GM23338 (cell line): ENCODE measurements around the gene SLC17A8. TPM values are rescaled to one million over a fixed set of nuclear protein-coding genes. Genes with fewer than 3 reads are reported as not detected.

Source experiments
- ATAC-seq: fragments of 200-7000 bp; cut with Tn5 transposase; 3 replicates; pipeline ENCODE4 v1.9.1; 2020
- DNase-seq: peaks from one replicate; pipeline ENCODE4 v3.0.0-alpha.2; 2015; ENCODE audit warnings: low spot score
- H2AFZ ChIP-seq: fragments of 200-600 bp; sonication (generic); 2 replicates; pipeline ENCODE4 v1.8.0; 2016; ENCODE audit warnings: antibody characterized with exemption, mild to moderate bottlenecking, moderate library complexity
- H3F3A ChIP-seq: fragments of 200-600 bp; sonication (generic); replicated peaks from 2 replicates; pipeline ENCODE4 v1.8.0; 2017; ENCODE audit warnings: antibody characterized with exemption, mixed run types, low read depth
- H3K27ac ChIP-seq: fragments of 200-600 bp; sonication (generic); 2 replicates; pipeline ENCODE4 v1.6.1; 2016; ENCODE audit warnings: low read depth
- H3K27me3 ChIP-seq: fragments of 200-600 bp; sonication (generic); 2 replicates; pipeline ENCODE4 v1.8.0; 2016; ENCODE audit warnings: mild to moderate bottlenecking, mixed run types, moderate library complexity; ENCODE audit not compliant: insufficient read depth
- H3K36me3 ChIP-seq: fragments of 200-600 bp; sonication (generic); 2 replicates; pipeline ENCODE4 v1.8.0; 2016; ENCODE audit warnings: mild to moderate bottlenecking; ENCODE audit not compliant: insufficient read depth
- H3K4me1 ChIP-seq: fragments of 200-600 bp; sonication (generic); 2 replicates; pipeline ENCODE4 v1.8.0; 2016; ENCODE audit warnings: mild to moderate bottlenecking, moderate library complexity; ENCODE audit not compliant: insufficient read depth
- H3K4me2 ChIP-seq: fragments of 200-600 bp; sonication (generic); 2 replicates; pipeline ENCODE4 v1.7.1; 2017; ENCODE audit warnings: mixed run types
- H3K4me3 ChIP-seq: fragments of 200-600 bp; sonication (generic); 2 replicates; pipeline ENCODE4 v1.6.1; 2016; ENCODE audit warnings: mixed run types
- H3K79me2 ChIP-seq: fragments of 200-600 bp; sonication (generic); replicated peaks from 2 replicates; pipeline ENCODE4 v1.8.0; 2017; ENCODE audit warnings: mild to moderate bottlenecking; ENCODE audit not compliant: insufficient read depth
- H3K9me2 ChIP-seq: fragments of 200-600 bp; sonication (generic); 2 replicates; pipeline ENCODE4 v1.8.0; 2017; ENCODE audit not compliant: insufficient read depth
- H4K20me1 ChIP-seq: fragments of 200-600 bp; sonication (generic); replicated peaks from 2 replicates; pipeline ENCODE4 v1.8.0; 2017; ENCODE audit warnings: mild to moderate bottlenecking; ENCODE audit not compliant: insufficient read depth
- H3K27ac Mint-ChIP-seq: 2 replicates; pipeline ENCODE4 v1.8.0; 2020; ENCODE audit warnings: inconsistent platforms, mild to moderate bottlenecking, moderate library complexity, mixed read lengths
- H3K27me3 Mint-ChIP-seq: 3 replicates; pipeline ENCODE4 v1.8.0; 2022; ENCODE audit warnings: low read depth, mild to moderate bottlenecking, moderate library complexity, mixed read lengths, inconsistent platforms; ENCODE audit not compliant: insufficient read depth, poor library complexity
- H3K36me3 Mint-ChIP-seq: 3 replicates; pipeline ENCODE4 v1.8.0; 2021; ENCODE audit warnings: low read depth, mild to moderate bottlenecking, inconsistent platforms, moderate library complexity, mixed read lengths
- H3K4me1 Mint-ChIP-seq: 3 replicates; pipeline ENCODE4 v1.8.0; 2020; ENCODE audit warnings: mild to moderate bottlenecking, inconsistent platforms, mixed read lengths
- H3K4me3 Mint-ChIP-seq: 3 replicates; pipeline ENCODE4 v1.8.0; 2021; ENCODE audit warnings: moderate library complexity, mild to moderate bottlenecking, inconsistent platforms, mixed read lengths
- H3K9me3 Mint-ChIP-seq: 3 replicates; pipeline ENCODE4 v1.8.0; 2020; ENCODE audit warnings: moderate library complexity, mild to moderate bottlenecking, inconsistent platforms, mixed read lengths
- EZH2 ChIP-seq: fragments of 200-600 bp; sonication (generic); IDR thresholded peaks from one replicate; pipeline ENCODE4 v1.8.0; 2017; ENCODE audit warnings: antibody characterized with exemption, mild to moderate bottlenecking, low read depth; ENCODE audit not compliant: unreplicated experiment
- EZH2phosphoT487 ChIP-seq: fragments of 200-600 bp; sonication (generic); IDR thresholded peaks from one replicate; pipeline ENCODE4 v1.8.1; 2018; ENCODE audit warnings: antibody characterized with exemption; ENCODE audit not compliant: unreplicated experiment
- NANOG ChIP-seq: IDR thresholded peaks from 2 replicates; pipeline ENCODE4 v1.6.1; 2016; ENCODE audit warnings: antibody characterized with exemption, borderline replicate concordance
- POLR2AphosphoS5 ChIP-seq: IDR thresholded peaks from 2 replicates; pipeline ENCODE4 v1.6.1; 2016; ENCODE audit warnings: antibody characterized with exemption, low read depth
- ZNF331 ChIP-seq: fragments of 250-450 bp; sonication (Bioruptor Pico); IDR thresholded peaks from 2 replicates; pipeline ENCODE4 v1.5.0; 2020; ENCODE audit warnings: low read depth, mild to moderate bottlenecking, moderate library complexity
- polyA plus RNA-seq: library from polyadenylated mRNA; unstranded; fragments of >200 nt; fragmentation: Nextera tagmentation; extraction: Ambion mirVana; gene quantifications from 2 replicates; pipeline ENCODE4 v1.2.1, GENCODE V29; 2016
- total RNA-seq: library from RNA; depleted of rRNA; stranded (reverse); fragments of >200 nt; shearing (Covaris generic); gene quantifications from 2 replicates; pipeline ENCODE4 v1.2.3, GENCODE V29; 2014
- TF ChIP-seq, protein P1 (sequence below): fragments of 250-450 bp; sonication (Bioruptor Pico); IDR thresholded peaks from 2 replicates; pipeline ENCODE4 v1.5.0; 2020; ENCODE audit warnings: mild to moderate bottlenecking, moderate library complexity

The SLC17A8 gene
- total and polyA plus RNA-seq, 2 experiments from 2014 or later: 0.05 to 0.24 TPM

- H3K36me3 ChIP-seq: no peaks in the 10 kb centered on the region
- TF ChIP-seq POLR2AphosphoS5 (no peak), EZH2phosphoT487 (no peak), ZNF331 (CRISPR knock-in tag) (no peak), EZH2 (no peak), NANOG (no peak)
- TF ChIP-seq, protein P1, sequence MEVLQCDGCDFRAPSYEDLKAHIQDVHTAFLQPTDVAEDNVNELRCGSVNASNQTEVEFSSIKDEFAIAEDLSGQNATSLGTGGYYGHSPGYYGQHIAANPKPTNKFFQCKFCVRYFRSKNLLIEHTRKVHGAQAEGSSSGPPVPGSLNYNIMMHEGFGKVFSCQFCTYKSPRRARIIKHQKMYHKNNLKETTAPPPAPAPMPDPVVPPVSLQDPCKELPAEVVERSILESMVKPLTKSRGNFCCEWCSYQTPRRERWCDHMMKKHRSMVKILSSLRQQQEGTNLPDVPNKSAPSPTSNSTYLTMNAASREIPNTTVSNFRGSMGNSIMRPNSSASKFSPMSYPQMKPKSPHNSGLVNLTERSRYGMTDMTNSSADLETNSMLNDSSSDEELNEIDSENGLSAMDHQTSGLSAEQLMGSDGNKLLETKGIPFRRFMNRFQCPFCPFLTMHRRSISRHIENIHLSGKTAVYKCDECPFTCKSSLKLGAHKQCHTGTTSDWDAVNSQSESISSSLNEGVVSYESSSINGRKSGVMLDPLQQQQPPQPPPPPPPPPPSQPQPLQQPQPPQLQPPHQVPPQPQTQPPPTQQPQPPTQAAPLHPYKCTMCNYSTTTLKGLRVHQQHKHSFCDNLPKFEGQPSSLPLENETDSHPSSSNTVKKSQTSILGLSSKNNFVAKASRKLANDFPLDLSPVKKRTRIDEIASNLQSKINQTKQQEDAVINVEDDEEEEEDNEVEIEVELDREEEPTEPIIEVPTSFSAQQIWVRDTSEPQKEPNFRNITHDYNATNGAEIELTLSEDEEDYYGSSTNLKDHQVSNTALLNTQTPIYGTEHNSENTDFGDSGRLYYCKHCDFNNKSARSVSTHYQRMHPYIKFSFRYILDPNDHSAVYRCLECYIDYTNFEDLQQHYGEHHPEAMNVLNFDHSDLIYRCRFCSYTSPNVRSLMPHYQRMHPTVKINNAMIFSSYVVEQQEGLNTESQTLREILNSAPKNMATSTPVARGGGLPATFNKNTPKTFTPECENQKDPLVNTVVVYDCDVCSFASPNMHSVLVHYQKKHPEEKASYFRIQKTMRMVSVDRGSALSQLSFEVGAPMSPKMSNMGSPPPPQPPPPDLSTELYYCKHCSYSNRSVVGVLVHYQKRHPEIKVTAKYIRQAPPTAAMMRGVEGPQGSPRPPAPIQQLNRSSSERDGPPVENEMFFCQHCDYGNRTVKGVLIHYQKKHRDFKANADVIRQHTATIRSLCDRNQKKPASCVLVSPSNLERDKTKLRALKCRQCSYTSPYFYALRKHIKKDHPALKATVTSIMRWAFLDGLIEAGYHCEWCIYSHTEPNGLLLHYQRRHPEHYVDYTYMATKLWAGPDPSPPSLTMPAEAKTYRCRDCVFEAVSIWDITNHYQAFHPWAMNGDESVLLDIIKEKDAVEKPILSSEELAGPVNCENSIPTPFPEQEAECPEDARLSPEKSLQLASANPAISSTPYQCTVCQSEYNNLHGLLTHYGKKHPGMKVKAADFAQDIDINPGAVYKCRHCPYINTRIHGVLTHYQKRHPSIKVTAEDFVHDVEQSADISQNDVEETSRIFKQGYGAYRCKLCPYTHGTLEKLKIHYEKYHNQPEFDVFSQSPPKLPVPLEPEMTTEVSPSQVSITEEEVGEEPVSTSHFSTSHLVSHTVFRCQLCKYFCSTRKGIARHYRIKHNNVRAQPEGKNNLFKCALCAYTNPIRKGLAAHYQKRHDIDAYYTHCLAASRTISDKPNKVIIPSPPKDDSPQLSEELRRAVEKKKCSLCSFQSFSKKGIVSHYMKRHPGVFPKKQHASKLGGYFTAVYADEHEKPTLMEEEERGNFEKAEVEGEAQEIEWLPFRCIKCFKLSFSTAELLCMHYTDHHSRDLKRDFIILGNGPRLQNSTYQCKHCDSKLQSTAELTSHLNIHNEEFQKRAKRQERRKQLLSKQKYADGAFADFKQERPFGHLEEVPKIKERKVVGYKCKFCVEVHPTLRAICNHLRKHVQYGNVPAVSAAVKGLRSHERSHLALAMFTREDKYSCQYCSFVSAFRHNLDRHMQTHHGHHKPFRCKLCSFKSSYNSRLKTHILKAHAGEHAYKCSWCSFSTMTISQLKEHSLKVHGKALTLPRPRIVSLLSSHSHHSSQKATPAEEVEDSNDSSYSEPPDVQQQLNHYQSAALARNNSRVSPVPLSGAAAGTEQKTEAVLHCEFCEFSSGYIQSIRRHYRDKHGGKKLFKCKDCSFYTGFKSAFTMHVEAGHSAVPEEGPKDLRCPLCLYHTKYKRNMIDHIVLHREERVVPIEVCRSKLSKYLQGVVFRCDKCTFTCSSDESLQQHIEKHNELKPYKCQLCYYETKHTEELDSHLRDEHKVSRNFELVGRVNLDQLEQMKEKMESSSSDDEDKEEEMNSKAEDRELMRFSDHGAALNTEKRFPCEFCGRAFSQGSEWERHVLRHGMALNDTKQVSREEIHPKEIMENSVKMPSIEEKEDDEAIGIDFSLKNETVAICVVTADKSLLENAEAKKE (CRISPR knock-in tag): no peak
- Mint-ChIP-seq H3K4me1 (peaks cover 21% of the 10 kb centered on the region), H3K27me3 (peaks cover 3% of the 10 kb centered on the region), H3K36me3 (peaks cover 5% of the 10 kb centered on the region; the same call in 2 of the 3 replicates), H3K4me3 (no peak overlapping the region), H3K27ac (no peak overlapping the region), H3K9me3 (peaks cover 4% of the 10 kb centered on the region; the same call in 2 of the 3 replicates)
- H2AFZ ChIP-seq: 0 out of 2 replicates have a peak overlapping the region, but pooled peaks have one; percentile 49
- DNase-seq (no peak), ATAC-seq (no peak)
- peaks cover 24% of the 10 kb centered on the region for H3K4me1 ChIP-seq
- no peaks in the 10 kb centered on the region for H3K27me3 ChIP-seq
- no peak overlapping the region for H3K4me2 ChIP-seq
- H3K27ac ChIP-seq: no peak overlapping the region
- no peak overlapping the region for H3K4me3 ChIP-seq
- H3K79me2 ChIP-seq: no peaks in the 10 kb centered on the region
- H4K20me1 ChIP-seq: no peaks in the 10 kb centered on the region
- no peaks in the 10 kb centered on the region; the same call in 1 of the 2 replicates for H3K9me2 ChIP-seq
- H3F3A ChIP-seq: no peaks in the 10 kb centered on the region
Observed at GRCh38 chr12:100368066-100368465, 11.2 kb downstream of the SLC17A8 start.

- Histone ChIP-seq H3K4me3 (no peak overlapping the region), H3K4me1 (peaks cover 42% of the 10 kb centered on the region), H2AFZ (peak overlapping the region; percentile 0; the same call in 1 of the 2 replicates), H3F3A (no peaks in the 10 kb centered on the region), H3K4me2 (no peak overlapping the region), H4K20me1 (no peaks in the 10 kb centered on the region), H3K27me3 (no peaks in the 10 kb centered on the region; the same call in 1 of the 2 replicates), H3K9me2 (no peaks in the 10 kb centered on the region), H3K79me2 (no peaks in the 10 kb centered on the region), H3K27ac (no peak overlapping the region), H3K36me3 (no peaks in the 10 kb centered on the region)
- Mint-ChIP-seq H3K27ac (no peak overlapping the region), H3K4me1 (peaks cover 35% of the 10 kb centered on the region), H3K27me3 (peaks cover 5% of the 10 kb centered on the region), H3K9me3 (peaks cover 4% of the 10 kb centered on the region; the same call in 2 of the 3 replicates), H3K4me3 (no peak overlapping the region), H3K36me3 (peaks cover 5% of the 10 kb centered on the region; the same call in 2 of the 3 replicates)
- ATAC-seq (peak; percentile 12; the same call in 1 of the 3 replicates), DNase-seq (peak; percentile 21)
- TF ChIP-seq, protein P1 (CRISPR knock-in tag): no peak
- TF ChIP-seq EZH2phosphoT487 (no peak), NANOG (no peak)
Observed at GRCh38 chr12:100371146-100371545, 14.3 kb downstream of the SLC17A8 start.
